GM23248 (cell line): ENCODE results near the gene SNX24. TPM values are rescaled to one million over a fixed set of nuclear protein-coding genes. Genes with fewer than 3 reads are reported as not detected.

Experiments used
- DNase-seq: peaks from one replicate; pipeline ENCODE4 v3.0.0-alpha.2; 2015
- H2AFZ ChIP-seq: fragments of 200-600 bp; sonication (generic); 2 replicates; pipeline ENCODE4 v1.6.1; 2016; ENCODE audit warnings: antibody characterized with exemption
- H3F3A ChIP-seq: fragments of 200-600 bp; sonication (generic); 2 replicates; pipeline ENCODE4 v1.6.1; 2016; ENCODE audit warnings: mild to moderate bottlenecking, antibody characterized with exemption, mixed run types; ENCODE audit not compliant: insufficient read depth
- H3K27ac ChIP-seq: fragments of 200-600 bp; sonication (generic); 2 replicates; pipeline ENCODE4 v1.5.1; 2016; ENCODE audit warnings: mild to moderate bottlenecking
- H3K27me3 ChIP-seq: fragments of 200-600 bp; sonication (generic); replicated peaks from 2 replicates; pipeline ENCODE4 v1.6.1; 2016; ENCODE audit warnings: mild to moderate bottlenecking; ENCODE audit not compliant: insufficient read depth
- H3K36me3 ChIP-seq: fragments of 200-600 bp; sonication (generic); 2 replicates; pipeline ENCODE4 v1.6.1; 2016; ENCODE audit warnings: low read depth, mild to moderate bottlenecking
- H3K4me1 ChIP-seq: fragments of 200-600 bp; sonication (generic); 2 replicates; pipeline ENCODE4 v1.6.1; 2016; ENCODE audit warnings: mild to moderate bottlenecking; ENCODE audit not compliant: insufficient read depth
- H3K4me2 ChIP-seq: fragments of 200-600 bp; sonication (generic); one replicate; pipeline ENCODE4 v1.6.1; 2016; ENCODE audit warnings: mild to moderate bottlenecking; ENCODE audit not compliant: unreplicated experiment
- H3K4me3 ChIP-seq: fragments of 200-600 bp; sonication (generic); 2 replicates; pipeline ENCODE4 v1.5.1; 2016; ENCODE audit warnings: mild to moderate bottlenecking
- H3K79me2 ChIP-seq: fragments of 200-600 bp; sonication (generic); 2 replicates; pipeline ENCODE4 v1.6.1; 2016; ENCODE audit warnings: mild to moderate bottlenecking; ENCODE audit not compliant: insufficient read depth
- H3K9ac ChIP-seq: fragments of 200-600 bp; sonication (generic); 2 replicates; pipeline ENCODE4 v1.6.1; 2016; ENCODE audit warnings: mild to moderate bottlenecking
- H3K9me2 ChIP-seq: fragments of 200-600 bp; sonication (generic); 2 replicates; pipeline ENCODE4 v1.6.1; 2016; ENCODE audit warnings: mixed run types, mild to moderate bottlenecking, moderate library complexity; ENCODE audit not compliant: insufficient read depth
- H3K9me3 ChIP-seq: fragments of 200-600 bp; sonication (generic); one replicate; pipeline ENCODE4 v1.6.1; 2017; ENCODE audit warnings: low read depth
- H4K20me1 ChIP-seq: fragments of 200-600 bp; sonication (generic); 2 replicates; pipeline ENCODE4 v1.6.0; 2016; ENCODE audit not compliant: insufficient read depth
- EZH2 ChIP-seq: fragments of 200-600 bp; sonication (generic); IDR thresholded peaks from 2 replicates; pipeline ENCODE4 v1.6.1; 2018; ENCODE audit warnings: antibody characterized with exemption, mild to moderate bottlenecking; ENCODE audit not compliant: insufficient read depth, poor library complexity, severe bottlenecking
- EZH2phosphoT487 ChIP-seq: fragments of 200-600 bp; sonication (generic); IDR thresholded peaks from 2 replicates; pipeline ENCODE4 v1.6.1; 2018; ENCODE audit warnings: antibody characterized with exemption, moderate library complexity, mild to moderate bottlenecking, low read depth; ENCODE audit not compliant: insufficient read depth
- WGBS, 2 experiments: methylation state at CpG; one replicate each; pipeline ENCODE4 v1.1.6; 2015 to 2017; ENCODE audit warnings: low lambda C conversion rate in 2 of 2, low coverage in 1 of 2; ENCODE audit errors: missing lambda C conversion rate in 2 of 2; 5-methylcytosine and 5-hydroxymethylcytosine counted together
- in situ Hi-C: fragments of 300-500 bp; cut with MboI; formaldehyde crosslinking; loops from 2 replicates; pipeline ENCODE4 v1.15.0; 2020
- polyA plus RNA-seq: library from polyadenylated mRNA; unstranded; fragments of >200 nt; fragmentation: Nextera tagmentation; extraction: Ambion mirVana; gene quantifications from 2 replicates; pipeline ENCODE4 v1.2.1, GENCODE V29; 2016
- total RNA-seq: library from RNA; depleted of rRNA; stranded (reverse); fragments of >200 nt; shearing (Covaris generic); gene quantifications from 2 replicates; pipeline ENCODE4 v1.2.3, GENCODE V29; 2014

Gene SNX24
- total and polyA plus RNA-seq, 2 experiments from 2014 or later, result 20.8 to 29.4 TPM

DNA sequence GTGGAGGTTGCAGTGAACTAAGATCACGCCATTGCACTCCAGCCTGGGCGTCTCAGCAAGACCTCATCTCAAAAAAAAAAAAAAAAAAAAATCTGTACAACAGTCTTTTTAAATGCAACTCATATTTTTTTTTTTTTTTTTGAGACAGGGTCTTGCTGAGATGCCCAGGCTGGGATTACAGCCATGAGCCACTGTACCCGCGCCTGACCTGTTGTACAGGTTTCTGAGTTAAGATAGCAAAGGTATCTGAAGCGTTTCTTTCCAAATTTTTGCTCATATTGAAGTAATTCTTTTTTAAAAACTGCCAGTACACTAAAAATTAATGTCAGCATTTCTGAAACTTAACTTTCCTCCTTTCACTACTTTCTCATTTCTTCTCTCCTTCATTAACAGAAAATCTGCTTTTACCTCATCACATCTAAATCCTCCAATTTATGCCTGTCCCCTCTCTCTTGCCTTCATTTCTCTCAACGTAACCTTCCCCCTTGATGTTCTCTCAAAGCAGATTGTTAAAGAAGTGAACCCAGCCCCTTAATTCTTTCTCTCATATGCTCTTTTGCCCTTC is 3.3 kb upstream of the SNX24 start:
- Histone ChIP-seq H3F3A (peaks cover 20% of the 10 kb centered on the region), H3K27me3 (no peaks in the 10 kb centered on the region), H2AFZ (no peak overlapping the region), H3K4me2 (no peak overlapping the region), H3K9ac (no peak overlapping the region), H3K79me2 (peaks cover 7% of the 10 kb centered on the region), H3K4me3 (no peak overlapping the region), H3K9me2 (no peaks in the 10 kb centered on the region), H3K36me3 (no peaks in the 10 kb centered on the region), H4K20me1 (no peaks in the 10 kb centered on the region), H3K27ac (no peak overlapping the region), H3K9me3 (no peaks in the 10 kb centered on the region), H3K4me1 (peaks cover 15% of the 10 kb centered on the region)
- WGBS, 2 experiments, result 95 to 97% methylated on average over 6 of the region's 6 CpGs
- no peak for DNase-seq
- TF ChIP-seq EZH2phosphoT487 (no peak), EZH2 (no peak)
- in situ Hi-C loops, result no loop called here

DNA sequence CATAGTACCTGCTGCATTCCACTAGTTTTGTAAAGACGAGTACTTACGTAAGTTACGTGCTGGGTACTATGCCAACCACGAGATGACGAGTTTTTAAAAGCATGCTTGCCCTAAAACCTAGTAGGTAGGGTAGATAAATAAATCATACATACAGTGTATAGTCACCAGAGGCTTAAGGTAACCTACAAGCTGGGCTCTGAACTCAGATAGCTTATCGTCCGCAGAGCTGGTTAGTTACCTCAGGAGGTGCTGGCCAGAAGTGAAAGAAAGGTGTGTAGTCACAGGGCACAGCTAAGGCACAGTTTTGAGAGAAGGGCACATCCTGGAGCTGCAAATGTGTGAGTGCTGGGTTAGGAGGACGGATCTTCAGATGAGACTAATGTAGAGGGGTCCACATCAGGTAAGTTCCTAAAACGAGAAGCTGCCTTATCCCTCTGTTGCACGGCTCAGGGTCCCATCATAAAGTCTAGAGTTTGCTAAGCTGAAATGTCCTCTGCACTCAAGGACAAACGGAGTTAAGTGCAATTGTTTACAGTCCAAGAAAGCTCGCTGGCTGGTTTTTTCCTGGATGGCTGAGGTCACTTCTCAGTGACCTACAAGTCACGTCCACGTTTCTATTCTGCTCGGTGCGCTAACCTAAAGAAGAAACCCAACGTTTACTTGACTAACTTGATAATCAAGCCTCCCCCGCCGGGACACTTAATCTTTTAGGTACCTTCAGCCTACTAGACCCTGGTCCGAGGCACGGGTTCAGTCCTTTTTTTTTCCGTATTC is 1.1 kb upstream of the SNX24 start:
- DNase-seq, result peak; percentile 33
- TF ChIP-seq EZH2phosphoT487 (no peak), EZH2 (no peak)
- Histone ChIP-seq H3K4me3 (peak overlapping the region; percentile 76), H3K4me1 (peaks cover 29% of the 10 kb centered on the region), H3K27me3 (no peaks in the 10 kb centered on the region), H3K4me2 (peak overlapping the region; percentile 81), H2AFZ (peak overlapping the region; percentile 99), H3K27ac (peak overlapping the region; percentile 87), H3K9me3 (no peaks in the 10 kb centered on the region), H3K36me3 (no peaks in the 10 kb centered on the region), H3F3A (peaks cover 20% of the 10 kb centered on the region), H3K79me2 (peaks cover 29% of the 10 kb centered on the region), H3K9me2 (no peaks in the 10 kb centered on the region), H3K9ac (peak overlapping the region; percentile 89), H4K20me1 (no peaks in the 10 kb centered on the region)
- in situ Hi-C loops, result no loop called here
- 47 to 49% methylated on average over 22 of the region's 22 CpGs for WGBS, 2 experiments

DNA sequence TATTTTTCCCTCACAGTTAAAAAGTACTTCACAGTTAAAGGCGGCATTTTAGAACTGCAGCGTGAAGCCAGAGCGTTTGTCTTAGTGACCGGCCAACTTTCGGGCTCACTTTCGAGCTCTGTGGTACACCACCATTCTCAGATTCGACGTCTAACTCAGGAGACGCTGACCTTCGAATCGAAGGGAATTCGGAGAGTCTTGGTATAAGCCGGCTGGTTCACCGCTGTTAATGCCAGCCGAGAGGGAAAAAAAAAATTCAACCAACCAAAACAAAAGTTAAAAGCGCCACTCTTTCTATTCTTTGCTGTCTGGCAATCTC is 544 bp upstream of the SNX24 start:
- in situ Hi-C loops, result no loop called here
- no peaks in the 10 kb centered on the region for H3K27me3 ChIP-seq

DNA sequence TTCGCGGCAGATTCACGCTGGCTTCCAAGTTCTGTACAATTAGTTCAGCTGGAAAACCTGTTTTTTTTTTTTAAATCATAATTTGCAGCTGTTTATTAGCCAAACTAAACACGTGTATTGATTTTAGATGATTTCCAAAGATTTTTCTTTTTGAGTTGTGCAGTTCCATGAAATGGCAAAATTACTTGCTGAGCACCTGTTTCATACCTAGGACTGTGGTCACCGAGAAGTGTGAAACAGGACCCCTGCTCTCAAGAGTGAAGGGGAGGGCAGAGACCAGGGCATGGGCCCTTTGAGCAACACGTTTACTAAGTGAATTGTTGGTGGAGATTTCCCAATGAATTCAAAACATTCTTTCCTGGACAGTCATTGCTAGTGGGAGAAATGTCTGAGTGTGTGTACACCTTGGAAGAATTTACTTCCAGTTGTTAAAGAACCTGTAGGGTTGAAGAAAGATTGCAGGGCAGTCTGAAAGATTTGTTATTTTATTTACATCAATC is 688 bp downstream of the SNX24 start:
- H3K4me3 ChIP-seq, result peak overlapping the region; percentile 76
- TF ChIP-seq EZH2phosphoT487 (no peak), EZH2 (no peak)
- no peaks in the 10 kb centered on the region for H4K20me1 ChIP-seq
- no peaks in the 10 kb centered on the region for H3K9me3 ChIP-seq
- WGBS, 2 experiments, result 0 to 1% methylated on average over 6 of the region's 6 CpGs
- peaks cover 35% of the 10 kb centered on the region for H3K4me1 ChIP-seq
- H2AFZ ChIP-seq, result peak overlapping the region; percentile 99
- H3K27me3 ChIP-seq, result no peaks in the 10 kb centered on the region
- peak overlapping the region; percentile 87 for H3K4me2 ChIP-seq
- in situ Hi-C loops, result no loop called here
- peak overlapping the region; percentile 87 for H3K27ac ChIP-seq
- H3K79me2 ChIP-seq, result peaks cover 47% of the 10 kb centered on the region
- no peaks in the 10 kb centered on the region for H3K36me3 ChIP-seq
- DNase-seq, result peak; percentile 83
- peaks cover 20% of the 10 kb centered on the region for H3F3A ChIP-seq
- H3K9me2 ChIP-seq, result no peaks in the 10 kb centered on the region
- peak overlapping the region; percentile 89 for H3K9ac ChIP-seq

More for the DNA sequence above, 544 bp upstream of the SNX24 start:
- Histone ChIP-seq H3K9me3 (no peaks in the 10 kb centered on the region), H2AFZ (peak overlapping the region; percentile 99), H3K4me3 (peak overlapping the region; percentile 76), H3K9me2 (no peaks in the 10 kb centered on the region), H3K4me2 (peak overlapping the region; percentile 81), H3F3A (peaks cover 20% of the 10 kb centered on the region), H3K4me1 (peaks cover 34% of the 10 kb centered on the region), H3K36me3 (no peaks in the 10 kb centered on the region), H4K20me1 (no peaks in the 10 kb centered on the region), H3K9ac (peak overlapping the region; percentile 89), H3K79me2 (peaks cover 35% of the 10 kb centered on the region), H3K27ac (peak overlapping the region; percentile 87)
- 2 to 3% methylated on average over 16 of the region's 16 CpGs for WGBS, 2 experiments
- DNase-seq, result no peak
- TF ChIP-seq EZH2 (no peak), EZH2phosphoT487 (no peak)
